Right lobe of liver (tissue), 6 donors: Measurements from ENCODE around the gene TMEM217. TPM values are rescaled to one million over a fixed set of nuclear protein-coding genes. Genes with fewer than 3 reads are reported as not detected.

Source experiments
- ATAC-seq, 4 donors: fragments of 200-7000 bp; cut with Tn5 transposase; one replicate each; pipeline ENCODE4 v1.9.1; 2020; ENCODE audit warnings: mild to moderate bottlenecking in 4 of 4, moderate library complexity in 4 of 4
- DNase-seq, 3 donors: peaks; one replicate each; pipeline ENCODE4 v3.0.0-alpha.2; 2020
- H3K27ac ChIP-seq, 3 donors: fragments of 200-600 bp; one replicate each; pipeline ENCODE4 v1.8.0; 2022
- H3K27me3 ChIP-seq, 2 donors: fragments of 200-600 bp; one replicate each; pipeline ENCODE4 v1.8.0; 2022
- H3K36me3 ChIP-seq, 4 donors: fragments of 200-600 bp; sonication (generic) in 1 of 4; one replicate each; pipeline versions ENCODE4 v1.5.1 to v1.8.0; 2017 to 2022; ENCODE audit warnings: control low read depth in 1 of 4
- H3K4me1 ChIP-seq, 4 donors: fragments of 200-600 bp; sonication (generic) in 1 of 4; one replicate each; pipeline versions ENCODE4 v1.5.1 to v1.8.0; 2017 to 2022; ENCODE audit warnings: control low read depth in 1 of 4
- H3K4me3 ChIP-seq, 3 donors: fragments of 200-600 bp; one replicate each; pipeline ENCODE4 v1.8.0; 2022
- H3K9me3 ChIP-seq, 4 donors: fragments of 200-600 bp; sonication (generic) in 1 of 4; one replicate each; pipeline versions ENCODE4 v1.5.1 to v1.8.0; 2017 to 2022; ENCODE audit warnings: control low read depth in 1 of 4
- CTCF ChIP-seq, 4 donors: fragments of 200-600 bp in 3 of 4; fragments of 450-650 bp in 1 of 4; IDR thresholded peaks; one replicate each; pipeline versions ENCODE4 v1.5.1 to v1.8.0; 2016 to 2022; ENCODE audit warnings: antibody characterized with exemption in 4 of 4, mild to moderate bottlenecking in 2 of 4
- POLR2A ChIP-seq: fragments of 450-650 bp; IDR thresholded peaks from one replicate; pipeline ENCODE4 v1.6.1; 2017; ENCODE audit warnings: antibody characterized with exemption, mild to moderate bottlenecking
- WGBS: methylation state at CpG from one replicate; pipeline ENCODE4 v1.1.6; 2018; ENCODE audit warnings: low coverage, low lambda C conversion rate; ENCODE audit not compliant: insufficient coverage; ENCODE audit errors: missing lambda C conversion rate; 5-methylcytosine and 5-hydroxymethylcytosine counted together
- intact Hi-C, 2 donors: fragments of 100-400 bp; cut with DNase I; formaldehyde crosslinking; loops; one replicate each; pipeline versions ENCODE4 v1.11.2 to v1.14.1; 2022
- total RNA-seq, 6 experiments: library from RNA; depleted of rRNA in 2 of 6; stranded (reverse); fragments of >200 nt in 2 of 6; fragmentation: NEBNext Ultra II Directional in 3 of 6; extraction: Animal tissue kit (Norgen Biotek cat#: 25700) in 3 of 6; gene quantifications; one replicate each; pipeline versions ENCODE4 v1.1.0 to v1.2.4, GENCODE V29; 2016 to 2023
- donor health status: DM: no; HTN: yes; CAD: no.
- donor health status: DM: no; HTN: no; CAD: no.
- donor health status: DM: no; HTN: no; CAD: no.
- donor health status: DM: no; HTN: yes; CAD: no.
- donor health status: DM: no; HTN: yes; CAD: no.

TMEM217 gene
- total RNA-seq, 6 experiments from 2014 or later: 0.15 to 5.2 (median 0.92) TPM; not detected in 1

GRCh38 chr6:37304766-37305165 lies 46.8 kb upstream of the TMEM217 start:
- Histone ChIP-seq H3K4me1 (no peaks in the 10 kb centered on the region), H3K36me3 (peaks cover 0 to 13% (median 0%) of the 10 kb centered on the region in 4 donors), H3K27me3 (no peaks in the 10 kb centered on the region), H3K4me3 (no peak overlapping the region), H3K27ac (no peak overlapping the region), H3K9me3 (no peaks in the 10 kb centered on the region)
- intact Hi-C loops: no loop called here
- 100% methylated on average over 4 of the region's 7 CpGs for WGBS
- DNase-seq: no peak
- no peak for ATAC-seq
- TF ChIP-seq CTCF (IDR thresholded peaks at IDR 0.05) (no peak), POLR2A (no peak)

- no peak for DNase-seq
- intact Hi-C loops: no loop called here
- ATAC-seq: peak; percentile 67 to 79 (median 74)
- no peak for TF ChIP-seq POLR2A
- peak; percentile 40 to 57 (median 44) for TF ChIP-seq CTCF (IDR thresholded peaks at IDR 0.05)
- no peak overlapping the region for H3K27ac ChIP-seq
- no peaks in the 10 kb centered on the region for H3K4me1 ChIP-seq
- 50% methylated on average over 3 of the region's 3 CpGs for WGBS
- H3K4me3 ChIP-seq: no peak overlapping the region
- no peaks in the 10 kb centered on the region for H3K27me3 ChIP-seq
- no peaks in the 10 kb centered on the region for H3K9me3 ChIP-seq
- peaks cover 0 to 13% (median 0%) of the 10 kb centered on the region in 4 donors for H3K36me3 ChIP-seq
These were observed 46.1 kb upstream of the TMEM217 start for GRCh38 chr6:37303891-37304503.

- no peaks in the 10 kb centered on the region for H3K9me3 ChIP-seq
- TF ChIP-seq CTCF (IDR thresholded peaks at IDR 0.05): no peak
- no peak for TF ChIP-seq POLR2A
- 76% methylated on average over 5 of the region's 6 CpGs for WGBS
- DNase-seq (no peak), ATAC-seq (no peak)
- no peaks in the 10 kb centered on the region for H3K4me1 ChIP-seq
- H3K4me3 ChIP-seq: no peak overlapping the region
- no peak overlapping the region for H3K27ac ChIP-seq
- no peaks in the 10 kb centered on the region for H3K27me3 ChIP-seq
- peaks cover 0 to 13% (median 0%) of the 10 kb centered on the region in 4 donors for H3K36me3 ChIP-seq
- intact Hi-C loops: no loop called here
These were observed 45.2 kb upstream of the TMEM217 start for GRCh38 chr6:37303091-37303660.

- Histone ChIP-seq H3K9me3 (no peaks in the 10 kb centered on the region), H3K27me3 (no peaks in the 10 kb centered on the region), H3K4me1 (no peaks in the 10 kb centered on the region), H3K4me3 (no peak overlapping the region), H3K27ac (no peak overlapping the region), H3K36me3 (peaks cover 0 to 13% (median 0%) of the 10 kb centered on the region in 4 donors)
- peak in 1 of 4 donors; percentile 26 for ATAC-seq
- no peak for DNase-seq
- WGBS: 45% methylated on average over 1 of the region's 1 CpG
- intact Hi-C loops: no loop called here
- TF ChIP-seq CTCF (IDR thresholded peaks at IDR 0.05) (no peak), POLR2A (no peak)
These were observed 44.2 kb upstream of the TMEM217 start for GRCh38 chr6:37302086-37302686.
